ENCODE measurements around the gene P4HA2. TPM values are rescaled to one million over a fixed set of nuclear protein-coding genes. Genes with fewer than 3 reads are reported as not detected.

The P4HA2 gene
- total RNA-seq, 2 donors from 2014 or later, result 0.50 TPM; not detected in 1

GRCh38 chr5:132233081-132233480, 5.4 kb upstream of the P4HA2 start:
- no peaks in the 10 kb centered on the region for H3K9me3 ChIP-seq (ENCODE audit: control insufficient read depth, low read length, poor library complexity, severe bottlenecking)
- Mint-ChIP-seq H3K27me3 (peaks cover 22% of the 10 kb centered on the region), H3K4me3 (no peak overlapping the region), H3K36me3 (ENCODE audit: low read depth) (no peaks in the 10 kb centered on the region), H3K4me1 (peaks cover 17% of the 10 kb centered on the region), H3K27ac (no peak overlapping the region)
- ATAC-seq, result no peak
- no peak for DNase-seq

- Mint-ChIP-seq H3K27ac (no peak overlapping the region), H3K36me3 (ENCODE audit: low read depth) (no peaks in the 10 kb centered on the region), H3K27me3 (peaks cover 22% of the 10 kb centered on the region), H3K4me3 (no peak overlapping the region), H3K4me1 (peaks cover 17% of the 10 kb centered on the region)
- DNase-seq (no peak), ATAC-seq (no peak)
- H3K9me3 ChIP-seq (ENCODE audit: control insufficient read depth, low read length, poor library complexity, severe bottlenecking), result no peaks in the 10 kb centered on the region
Observed at GRCh38 chr5:132232465-132232864, 4.8 kb upstream of the P4HA2 start.

- ATAC-seq (no peak), DNase-seq (no peak)
- Mint-ChIP-seq H3K27me3 (peaks cover 30% of the 10 kb centered on the region), H3K36me3 (ENCODE audit: low read depth) (no peaks in the 10 kb centered on the region), H3K27ac (no peak overlapping the region), H3K4me3 (no peak overlapping the region), H3K4me1 (peaks cover 17% of the 10 kb centered on the region)
- H3K9me3 ChIP-seq (ENCODE audit: control insufficient read depth, low read length, poor library complexity, severe bottlenecking), result no peaks in the 10 kb centered on the region
Observed at GRCh38 chr5:132230871-132231270, 3.2 kb upstream of the P4HA2 start.

GRCh38 chr5:132229236-132229635, 1.6 kb upstream of the P4HA2 start:
- ATAC-seq, result no peak
- Mint-ChIP-seq H3K27me3 (peaks cover 37% of the 10 kb centered on the region), H3K4me3 (peak overlapping the region; percentile 75), H3K27ac (no peak overlapping the region), H3K4me1 (peaks cover 21% of the 10 kb centered on the region), H3K36me3 (ENCODE audit: low read depth) (no peaks in the 10 kb centered on the region)
- H3K9me3 ChIP-seq (ENCODE audit: control insufficient read depth, low read length, poor library complexity, severe bottlenecking), result no peaks in the 10 kb centered on the region
- DNase-seq, result no peak

GRCh38 chr5:132228241-132229035, 785 bp upstream of the P4HA2 start:
- peaks cover 37% of the 10 kb centered on the region for H3K27me3 Mint-ChIP-seq
- H3K4me1 Mint-ChIP-seq, result peaks cover 21% of the 10 kb centered on the region

GRCh38 chr5:132227235-132227484, 493 bp downstream of the P4HA2 start:
- Mint-ChIP-seq H3K36me3 (ENCODE audit: low read depth) (peaks cover 2% of the 10 kb centered on the region), H3K4me1 (peaks cover 21% of the 10 kb centered on the region), H3K4me3 (peak overlapping the region; percentile 75), H3K27ac (no peak overlapping the region), H3K27me3 (peaks cover 37% of the 10 kb centered on the region)
- DNase-seq (no peak), ATAC-seq (no peak)
- no peaks in the 10 kb centered on the region for H3K9me3 ChIP-seq (ENCODE audit: control insufficient read depth, low read length, poor library complexity, severe bottlenecking)

More at GRCh38 chr5:132228241-132229035, 785 bp upstream of the P4HA2 start:
- DNase-seq, result no peak
- no peak overlapping the region for H3K27ac Mint-ChIP-seq
- peaks cover 1% of the 10 kb centered on the region for H3K36me3 Mint-ChIP-seq (ENCODE audit: low read depth)
- peak overlapping the region; percentile 75 for H3K4me3 Mint-ChIP-seq
- no peak for ATAC-seq
- H3K9me3 ChIP-seq (ENCODE audit: control insufficient read depth, low read length, poor library complexity, severe bottlenecking), result no peaks in the 10 kb centered on the region

GRCh38 chr5:132226516-132227234, 978 bp downstream of the P4HA2 start:
- Mint-ChIP-seq H3K27me3 (peaks cover 37% of the 10 kb centered on the region), H3K4me3 (peak overlapping the region; percentile 75), H3K36me3 (ENCODE audit: low read depth) (peaks cover 2% of the 10 kb centered on the region), H3K27ac (no peak overlapping the region), H3K4me1 (peaks cover 19% of the 10 kb centered on the region)
- no peaks in the 10 kb centered on the region for H3K9me3 ChIP-seq (ENCODE audit: control insufficient read depth, low read length, poor library complexity, severe bottlenecking)
- DNase-seq (no peak), ATAC-seq (no peak)

GRCh38 chr5:132225165-132226032, 2.3 kb downstream of the P4HA2 start:
- ATAC-seq, result no peak

GRCh38 chr5:132224716-132225115, 2.9 kb downstream of the P4HA2 start:
- no peak for DNase-seq
- peaks cover 10% of the 10 kb centered on the region for H3K4me1 Mint-ChIP-seq
- peaks cover 26% of the 10 kb centered on the region for H3K27me3 Mint-ChIP-seq
- no peak for ATAC-seq
- peaks cover 2% of the 10 kb centered on the region for H3K36me3 Mint-ChIP-seq (ENCODE audit: low read depth)
- H3K27ac Mint-ChIP-seq, result no peak overlapping the region
- no peak overlapping the region for H3K4me3 Mint-ChIP-seq
- H3K9me3 ChIP-seq (ENCODE audit: control insufficient read depth, low read length, poor library complexity, severe bottlenecking), result no peaks in the 10 kb centered on the region

More at GRCh38 chr5:132225165-132226032, 2.3 kb downstream of the P4HA2 start:
- no peak for DNase-seq
- peak overlapping the region; percentile 70 for H3K4me3 Mint-ChIP-seq
- H3K27me3 Mint-ChIP-seq, result peaks cover 31% of the 10 kb centered on the region
- no peaks in the 10 kb centered on the region for H3K9me3 ChIP-seq (ENCODE audit: control insufficient read depth, low read length, poor library complexity, severe bottlenecking)
- no peak overlapping the region for H3K27ac Mint-ChIP-seq
- H3K36me3 Mint-ChIP-seq (ENCODE audit: low read depth), result peaks cover 2% of the 10 kb centered on the region
- H3K4me1 Mint-ChIP-seq, result peaks cover 10% of the 10 kb centered on the region

GRCh38 chr5:132223861-132224260, 3.8 kb downstream of the P4HA2 start:
- H3K27ac Mint-ChIP-seq, result no peak overlapping the region
- peaks cover 6% of the 10 kb centered on the region for H3K4me1 Mint-ChIP-seq
- no peaks in the 10 kb centered on the region for H3K9me3 ChIP-seq (ENCODE audit: control insufficient read depth, low read length, poor library complexity, severe bottlenecking)
- DNase-seq, result no peak
- no peak for ATAC-seq
- H3K36me3 Mint-ChIP-seq (ENCODE audit: low read depth), result peaks cover 2% of the 10 kb centered on the region
- no peak overlapping the region for H3K4me3 Mint-ChIP-seq
- peaks cover 18% of the 10 kb centered on the region for H3K27me3 Mint-ChIP-seq

GRCh38 chr5:132222649-132223038, 5.0 kb downstream of the P4HA2 start:
- ATAC-seq (peak; percentile 37), DNase-seq (no peak)
- Mint-ChIP-seq H3K27me3 (peaks cover 15% of the 10 kb centered on the region), H3K36me3 (ENCODE audit: low read depth) (peaks cover 2% of the 10 kb centered on the region), H3K27ac (no peak overlapping the region), H3K4me1 (peaks cover 6% of the 10 kb centered on the region), H3K4me3 (no peak overlapping the region)
- H3K9me3 ChIP-seq (ENCODE audit: control insufficient read depth, low read length, poor library complexity, severe bottlenecking), result no peaks in the 10 kb centered on the region

GRCh38 chr5:132221781-132222648, 5.6 kb downstream of the P4HA2 start:
- H3K36me3 Mint-ChIP-seq (ENCODE audit: low read depth), result peaks cover 2% of the 10 kb centered on the region
- H3K4me3 Mint-ChIP-seq, result no peak overlapping the region
- ATAC-seq, result no peak
- no peaks in the 10 kb centered on the region for H3K9me3 ChIP-seq (ENCODE audit: control insufficient read depth, low read length, poor library complexity, severe bottlenecking)
- H3K4me1 Mint-ChIP-seq, result peaks cover 6% of the 10 kb centered on the region
- H3K27ac Mint-ChIP-seq, result no peak overlapping the region
- peaks cover 14% of the 10 kb centered on the region for H3K27me3 Mint-ChIP-seq
- no peak for DNase-seq

All from T-helper 17 cell (primary cell).